Endothelial cell (in vitro differentiated cells): ENCODE results near the gene CERK. TPM values are rescaled to one million over a fixed set of nuclear protein-coding genes. Genes with fewer than 3 reads are reported as not detected.

Experiments
- DNase-seq: peaks from one replicate; pipeline ENCODE4 v3.0.0; 2021; ENCODE audit warnings: low spot score
- H3K27ac Mint-ChIP-seq: one replicate; pipeline ENCODE4 v1.8.0; 2021; ENCODE audit warnings: mixed read lengths, inconsistent platforms; ENCODE audit not compliant: unreplicated experiment
- H3K27me3 Mint-ChIP-seq: one replicate; pipeline ENCODE4 v1.8.0; 2021; ENCODE audit warnings: mild to moderate bottlenecking, moderate library complexity, mixed read lengths, inconsistent platforms; ENCODE audit not compliant: unreplicated experiment
- H3K36me3 Mint-ChIP-seq: one replicate; pipeline ENCODE4 v1.8.0; 2021; ENCODE audit warnings: mild to moderate bottlenecking, low read depth, mixed read lengths, inconsistent platforms; ENCODE audit not compliant: unreplicated experiment
- H3K4me1 Mint-ChIP-seq: one replicate; pipeline ENCODE4 v1.8.0; 2021; ENCODE audit warnings: mild to moderate bottlenecking, mixed read lengths, inconsistent platforms; ENCODE audit not compliant: unreplicated experiment
- H3K4me3 Mint-ChIP-seq: one replicate; pipeline ENCODE4 v1.8.0; 2021; ENCODE audit warnings: mild to moderate bottlenecking, mixed read lengths, inconsistent platforms; ENCODE audit not compliant: unreplicated experiment
- H3K9me3 Mint-ChIP-seq: one replicate; pipeline ENCODE4 v1.8.0; 2021; ENCODE audit warnings: mixed read lengths, inconsistent platforms; ENCODE audit not compliant: unreplicated experiment
- total RNA-seq: library from RNA; stranded (reverse); fragmentation: NEBNext Ultra II Directional; extraction: Animal tissue kit (Norgen Biotek cat#: 25700); gene quantifications from one replicate; pipeline ENCODE4 v1.2.1, GENCODE V29; 2021; ENCODE audit not compliant: unreplicated experiment
- TF ChIP-seq, protein P1 (sequence below): fragments of 200-600 bp; sonication (generic); IDR thresholded peaks from one replicate; pipeline ENCODE4 v1.5.0; 2021; ENCODE audit warnings: antibody characterized with exemption; ENCODE audit not compliant: unreplicated experiment

CERK gene
- total RNA-seq, 1 donor from 2014 or later, result 57.7 TPM

- Mint-ChIP-seq H3K4me3 (no peak overlapping the region), H3K27me3 (peaks cover 13% of the 10 kb centered on the region), H3K36me3 (peaks cover 6% of the 10 kb centered on the region)
These were observed 9.6 kb upstream of the CERK start for GRCh38 chr22:46747646-46748045.

GRCh38 chr22:46746620-46747019 is 8.6 kb upstream of the CERK start:
- Mint-ChIP-seq H3K27me3 (peaks cover 13% of the 10 kb centered on the region), H3K9me3 (no peaks in the 10 kb centered on the region), H3K36me3 (peaks cover 6% of the 10 kb centered on the region), H3K4me3 (no peak overlapping the region), H3K4me1 (peaks cover 22% of the 10 kb centered on the region), H3K27ac (no peak overlapping the region)
- TF ChIP-seq, protein P1, sequence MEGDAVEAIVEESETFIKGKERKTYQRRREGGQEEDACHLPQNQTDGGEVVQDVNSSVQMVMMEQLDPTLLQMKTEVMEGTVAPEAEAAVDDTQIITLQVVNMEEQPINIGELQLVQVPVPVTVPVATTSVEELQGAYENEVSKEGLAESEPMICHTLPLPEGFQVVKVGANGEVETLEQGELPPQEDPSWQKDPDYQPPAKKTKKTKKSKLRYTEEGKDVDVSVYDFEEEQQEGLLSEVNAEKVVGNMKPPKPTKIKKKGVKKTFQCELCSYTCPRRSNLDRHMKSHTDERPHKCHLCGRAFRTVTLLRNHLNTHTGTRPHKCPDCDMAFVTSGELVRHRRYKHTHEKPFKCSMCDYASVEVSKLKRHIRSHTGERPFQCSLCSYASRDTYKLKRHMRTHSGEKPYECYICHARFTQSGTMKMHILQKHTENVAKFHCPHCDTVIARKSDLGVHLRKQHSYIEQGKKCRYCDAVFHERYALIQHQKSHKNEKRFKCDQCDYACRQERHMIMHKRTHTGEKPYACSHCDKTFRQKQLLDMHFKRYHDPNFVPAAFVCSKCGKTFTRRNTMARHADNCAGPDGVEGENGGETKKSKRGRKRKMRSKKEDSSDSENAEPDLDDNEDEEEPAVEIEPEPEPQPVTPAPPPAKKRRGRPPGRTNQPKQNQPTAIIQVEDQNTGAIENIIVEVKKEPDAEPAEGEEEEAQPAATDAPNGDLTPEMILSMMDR, result no peak
- no peak for DNase-seq

More at GRCh38 chr22:46747646-46748045, 9.6 kb upstream of the CERK start:
- Mint-ChIP-seq H3K27ac (no peak overlapping the region), H3K9me3 (no peaks in the 10 kb centered on the region), H3K4me1 (peaks cover 22% of the 10 kb centered on the region)
- TF ChIP-seq, protein P1, result no peak
- DNase-seq, result no peak

DNA sequence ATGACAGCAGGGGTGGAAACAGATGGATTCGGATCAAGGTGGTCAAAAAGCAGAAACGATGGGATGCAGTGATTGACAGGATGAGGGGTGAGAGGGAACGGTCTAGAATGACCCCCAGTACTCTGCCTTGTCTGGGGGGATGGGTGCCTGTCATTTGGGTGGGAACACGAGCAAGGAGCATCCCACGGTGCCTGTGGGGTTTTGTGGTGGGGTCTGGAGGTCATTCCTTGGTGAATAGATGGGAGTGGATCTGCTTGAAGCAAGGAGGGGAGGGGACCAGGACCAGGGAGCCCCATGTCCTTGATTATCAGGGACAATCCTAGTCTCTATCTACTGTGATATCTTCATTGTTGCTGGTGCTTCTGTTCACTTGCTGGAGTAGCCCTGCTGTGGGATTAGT is 8.1 kb upstream of the CERK start:
- Mint-ChIP-seq H3K4me3 (peak overlapping the region; percentile 76), H3K36me3 (peaks cover 6% of the 10 kb centered on the region), H3K27me3 (peaks cover 11% of the 10 kb centered on the region), H3K9me3 (no peaks in the 10 kb centered on the region), H3K27ac (no peak overlapping the region), H3K4me1 (peaks cover 20% of the 10 kb centered on the region)
- DNase-seq, result no peak
- TF ChIP-seq, protein P1, result no peak

DNA sequence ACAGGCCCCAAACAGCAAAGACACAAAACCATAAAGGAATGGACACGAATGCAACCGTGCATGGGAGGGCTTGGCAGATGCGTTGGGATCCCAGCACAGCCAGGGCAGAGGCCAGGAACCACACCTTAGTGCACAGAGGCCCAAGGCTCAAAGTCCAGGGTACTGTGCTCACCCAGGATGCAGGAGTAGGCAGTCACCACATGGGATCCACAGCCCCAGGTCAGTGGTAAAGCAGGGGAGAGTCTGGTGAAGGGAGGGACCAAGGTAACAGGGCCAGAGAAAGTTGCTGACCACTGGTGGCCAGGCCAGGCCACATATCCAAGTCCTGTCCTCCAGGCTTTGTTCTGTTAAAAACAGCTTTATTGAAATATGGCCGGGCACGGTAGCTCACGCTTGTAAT is 6.5 kb upstream of the CERK start:
- Mint-ChIP-seq H3K27ac (no peak overlapping the region), H3K9me3 (no peaks in the 10 kb centered on the region), H3K27me3 (peaks cover 10% of the 10 kb centered on the region), H3K4me3 (no peak overlapping the region), H3K36me3 (peaks cover 6% of the 10 kb centered on the region), H3K4me1 (peaks cover 9% of the 10 kb centered on the region)
- no peak for DNase-seq
- TF ChIP-seq, protein P1, result no peak

DNA sequence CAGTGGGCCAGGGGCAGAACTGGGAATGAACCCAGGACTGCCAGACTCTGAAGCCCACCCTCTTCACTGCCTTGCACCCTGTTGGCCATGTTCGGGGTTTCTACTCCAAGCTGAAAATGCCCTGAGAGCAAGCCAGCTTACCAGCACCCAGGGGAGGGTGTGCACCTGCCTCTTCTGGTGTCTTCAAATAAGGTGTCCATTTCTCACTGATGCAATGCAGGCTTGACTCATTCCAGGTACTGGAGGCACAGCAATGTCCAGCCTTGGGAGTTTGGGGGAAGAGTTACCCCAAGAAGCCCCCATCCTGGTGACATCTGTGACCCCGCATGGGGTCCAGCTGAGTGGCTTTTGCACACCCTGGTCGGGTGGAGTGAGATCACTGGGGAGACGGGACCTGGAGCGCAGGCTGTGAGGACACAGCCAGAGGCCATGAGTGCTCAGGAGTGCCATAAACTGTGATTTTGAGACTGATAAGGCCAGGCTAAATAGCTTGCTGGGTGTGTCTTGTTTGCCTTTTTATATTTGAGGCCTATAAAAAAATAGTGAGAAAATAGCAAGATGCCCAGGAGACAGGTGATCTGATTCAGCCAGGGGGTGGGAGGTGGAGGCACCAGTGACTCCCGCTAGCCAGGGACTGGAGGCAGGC is 4.6 kb upstream of the CERK start:
- TF ChIP-seq, protein P1, result no peak
- Mint-ChIP-seq H3K27me3 (peaks cover 6% of the 10 kb centered on the region), H3K4me1 (no peaks in the 10 kb centered on the region), H3K9me3 (no peaks in the 10 kb centered on the region), H3K27ac (no peak overlapping the region), H3K36me3 (no peaks in the 10 kb centered on the region), H3K4me3 (no peak overlapping the region)
- DNase-seq, result no peak
